Fibroblast of lung (primary cell): ENCODE results near the gene ULBP2. TPM values are rescaled to one million over a fixed set of nuclear protein-coding genes. Genes with fewer than 3 reads are reported as not detected.
"Not testable (repeated sequence)": the region's sequence is repeated elsewhere in the genome, so short reads cannot be mapped to it uniquely, and the experiment has no call there.

ENCODE experiments used
- DNase-seq, 2 donors: peaks; one replicate each; pipeline versions ENCODE4 v3.0.0 to v3.0.0-alpha.2; 2010; ENCODE audit warnings: low read depth in 2 of 2
- H2AFZ ChIP-seq: 2 replicates; pipeline ENCODE4 v1.5.1; 2012; ENCODE audit warnings: low read length, control low read depth, inconsistent platforms
- H3K27ac ChIP-seq: 2 replicates; pipeline ENCODE4 v1.5.1; 2011; ENCODE audit warnings: low read length, control low read depth; ENCODE audit not compliant: insufficient read depth
- H3K27me3 ChIP-seq: 2 replicates; pipeline ENCODE4 v1.5.1; 2011; ENCODE audit warnings: mild to moderate bottlenecking, low read length; ENCODE audit not compliant: control insufficient read depth, insufficient read depth
- H3K36me3 ChIP-seq: 2 replicates; pipeline ENCODE4 v1.5.1; 2011; ENCODE audit warnings: low read length; ENCODE audit not compliant: control insufficient read depth, insufficient read depth
- H3K4me1 ChIP-seq: 2 replicates; pipeline ENCODE4 v1.5.1; 2011; ENCODE audit warnings: low read length; ENCODE audit not compliant: control insufficient read depth, insufficient read depth; ENCODE audit errors: extremely low read depth
- H3K4me2 ChIP-seq: 2 replicates; pipeline ENCODE4 v1.5.1; 2011; ENCODE audit warnings: low read length, control low read depth; ENCODE audit not compliant: insufficient read depth; ENCODE audit errors: extremely low read depth
- H3K4me3 ChIP-seq, 4 experiments: fragments of 200-600 bp in 1 of 4; sonication (generic) in 1 of 4; replicated peaks in 1 of 4; 2 replicates each; pipeline ENCODE4 v1.5.1; 2011 to 2016; ENCODE audit warnings: low read length in 4 of 4, low read depth in 3 of 4, mild to moderate bottlenecking in 3 of 4, control low read depth in 2 of 4, inconsistent platforms in 1 of 4, mixed read lengths in 1 of 4; ENCODE audit not compliant: insufficient read depth in 1 of 4; ENCODE audit errors: control extremely low read depth in 1 of 4
- H3K79me2 ChIP-seq: 2 replicates; pipeline ENCODE4 v1.5.1; 2012; ENCODE audit warnings: mild to moderate bottlenecking, low read length, inconsistent platforms; ENCODE audit not compliant: control insufficient read depth, insufficient read depth
- H3K9ac ChIP-seq: 2 replicates; pipeline ENCODE4 v1.5.1; 2011; ENCODE audit warnings: mild to moderate bottlenecking, low read length, control low read depth; ENCODE audit not compliant: insufficient read depth
- H3K9me3 ChIP-seq: 2 replicates; pipeline ENCODE4 v1.5.1; 2012; ENCODE audit warnings: low read depth, low read length; ENCODE audit not compliant: control insufficient read depth, insufficient read depth
- H4K20me1 ChIP-seq: 2 replicates; pipeline ENCODE4 v1.5.1; 2011; ENCODE audit warnings: low read length; ENCODE audit not compliant: control insufficient read depth, insufficient read depth; ENCODE audit errors: extremely low read depth
- EZH2 ChIP-seq: IDR thresholded peaks from 2 replicates; pipeline ENCODE4 v1.5.1; 2012; ENCODE audit warnings: low read length, control low read depth, mild to moderate bottlenecking; ENCODE audit errors: missing control alignments
- polyA plus RNA-seq, 2 donors: library from polyadenylated mRNA; depleted of rRNA in 1 of 2; stranded (reverse) in 1 of 2; unstranded in 1 of 2; fragments of >200 nt; gene quantifications; 2 replicates each; pipeline ENCODE4 v1.2.1, GENCODE V29; 2011 to 2012; ENCODE audit warnings: missing spikeins in 1 of 2
- total RNA-seq: library from RNA; depleted of rRNA; stranded (reverse); fragments of >200 nt; gene quantifications from 2 replicates; pipeline ENCODE4 v1.2.1, GENCODE V29; 2014
- TF ChIP-seq, protein P1 (sequence below), 2 donors: IDR thresholded peaks in 1 of 2; conservative IDR thresholded peaks in 1 of 2; 1 replicate in 1 of 2; 2 replicates in 1 of 2; pipeline ENCODE4 v1.5.1; 2011 to 2012; ENCODE audit warnings: low read length in 2 of 2, control low read depth in 1 of 2, inconsistent platforms in 1 of 2, low read depth in 1 of 2, mild to moderate bottlenecking in 1 of 2

Gene ULBP2
- total and polyA plus RNA-seq, 2 donors (not counting 1 experiment from before 2014, with no cell fraction given), result 1.8 to 6.9 TPM

GRCh38 chr6:149965194-149966020 is 23.6 kb downstream of the ULBP2 start:
- Histone ChIP-seq H3K27ac (no peak overlapping the region), H3K9me3 (no peaks in the 10 kb centered on the region), H3K27me3 (peaks cover 39% of the 10 kb centered on the region), H3K79me2 (no peaks in the 10 kb centered on the region), H3K9ac (no peak overlapping the region), H3K4me3 (peak overlapping the region in 3 of 4 experiments; percentile 23 to 55 (median 42)), H3K36me3 (no peaks in the 10 kb centered on the region), H4K20me1 (no peaks in the 10 kb centered on the region), H3K4me1 (no peaks in the 10 kb centered on the region), H3K4me2 (peak overlapping the region; percentile 44), H2AFZ (no peak overlapping the region)
- TF ChIP-seq, protein P1, sequence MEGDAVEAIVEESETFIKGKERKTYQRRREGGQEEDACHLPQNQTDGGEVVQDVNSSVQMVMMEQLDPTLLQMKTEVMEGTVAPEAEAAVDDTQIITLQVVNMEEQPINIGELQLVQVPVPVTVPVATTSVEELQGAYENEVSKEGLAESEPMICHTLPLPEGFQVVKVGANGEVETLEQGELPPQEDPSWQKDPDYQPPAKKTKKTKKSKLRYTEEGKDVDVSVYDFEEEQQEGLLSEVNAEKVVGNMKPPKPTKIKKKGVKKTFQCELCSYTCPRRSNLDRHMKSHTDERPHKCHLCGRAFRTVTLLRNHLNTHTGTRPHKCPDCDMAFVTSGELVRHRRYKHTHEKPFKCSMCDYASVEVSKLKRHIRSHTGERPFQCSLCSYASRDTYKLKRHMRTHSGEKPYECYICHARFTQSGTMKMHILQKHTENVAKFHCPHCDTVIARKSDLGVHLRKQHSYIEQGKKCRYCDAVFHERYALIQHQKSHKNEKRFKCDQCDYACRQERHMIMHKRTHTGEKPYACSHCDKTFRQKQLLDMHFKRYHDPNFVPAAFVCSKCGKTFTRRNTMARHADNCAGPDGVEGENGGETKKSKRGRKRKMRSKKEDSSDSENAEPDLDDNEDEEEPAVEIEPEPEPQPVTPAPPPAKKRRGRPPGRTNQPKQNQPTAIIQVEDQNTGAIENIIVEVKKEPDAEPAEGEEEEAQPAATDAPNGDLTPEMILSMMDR (conservative IDR thresholded peaks at IDR 0.05 in 1 of 2, IDR thresholded peaks at IDR 0.05 in 1 of 2; ENCODE audit: low read depth in 1 of 2, low read length in 2 of 2), result no peak
- peak; percentile 81 for TF ChIP-seq EZH2
- DNase-seq, result peak in 1 of 2 donors; percentile 20

DNA sequence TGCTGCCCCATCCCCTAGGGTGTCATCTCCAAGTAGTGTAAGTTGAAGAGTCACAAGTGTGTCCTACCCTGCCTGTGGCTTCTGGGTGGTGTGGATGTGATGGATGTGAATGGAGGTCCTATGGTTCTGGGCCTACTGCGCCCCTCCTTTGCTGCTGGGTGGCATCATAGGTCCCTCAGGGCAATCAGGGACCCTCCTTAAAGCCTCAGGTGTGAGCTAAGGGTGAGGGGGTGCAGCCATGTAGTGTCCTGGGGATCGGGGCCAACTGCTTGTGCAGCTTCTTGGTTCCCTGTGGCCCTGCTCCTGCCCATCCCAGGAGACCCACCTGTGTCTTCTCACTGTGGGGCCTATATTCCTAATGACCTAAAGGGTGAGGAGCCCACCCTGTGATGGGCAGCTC is 24.5 kb downstream of the ULBP2 start:
- peaks cover 36% of the 10 kb centered on the region for H3K27me3 ChIP-seq
- H4K20me1 ChIP-seq, H3K4me1 ChIP-seq: not testable (repeated sequence)

DNA sequence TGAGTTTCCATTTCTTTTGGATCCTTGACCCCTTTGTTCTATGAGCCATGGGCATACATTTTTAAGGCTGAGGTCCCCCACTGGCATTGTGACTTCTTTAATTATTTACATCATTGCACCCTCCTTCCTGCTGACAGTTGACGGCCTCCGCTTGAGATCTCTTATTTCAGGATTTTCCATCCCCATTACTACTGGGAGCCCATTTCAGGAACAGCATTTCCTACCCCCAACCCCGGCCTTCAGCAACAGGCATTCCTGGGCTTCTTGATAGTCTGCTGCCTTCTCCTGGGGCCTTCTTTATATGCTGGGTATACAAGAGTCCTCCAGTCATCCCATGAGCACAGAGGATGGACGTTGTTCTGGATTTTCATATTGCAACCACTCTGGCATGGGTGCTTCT is 25.8 kb downstream of the ULBP2 start:
- TF ChIP-seq EZH2, result no peak
- TF ChIP-seq, protein P1 (conservative IDR thresholded peaks at IDR 0.05 in 1 of 2, IDR thresholded peaks at IDR 0.05 in 1 of 2; ENCODE audit: low read depth in 1 of 2, low read length in 2 of 2), result no peak
- Histone ChIP-seq H3K79me2 (no peaks in the 10 kb centered on the region), H3K4me3 (no peak overlapping the region), H3K9me3 (no peaks in the 10 kb centered on the region), H3K27ac (no peak overlapping the region), H2AFZ (no peak overlapping the region), H3K4me2 (no peak overlapping the region), H4K20me1 (no peaks in the 10 kb centered on the region), H3K27me3 (peaks cover 36% of the 10 kb centered on the region), H3K36me3 (no peaks in the 10 kb centered on the region), H3K4me1 (no peaks in the 10 kb centered on the region), H3K9ac (no peak overlapping the region)
- no peak for DNase-seq

More for the DNA sequence above, 24.5 kb downstream of the ULBP2 start:
- not testable (repeated sequence) for H3K4me2 ChIP-seq, H3K79me2 ChIP-seq, H3K9ac ChIP-seq, H3K27ac ChIP-seq, H3K9me3 ChIP-seq, DNase-seq, H3K36me3 ChIP-seq, H2AFZ ChIP-seq, H3K4me3 ChIP-seq

GRCh38 chr6:149967999-149968398 is 26.2 kb downstream of the ULBP2 start:
- not testable (repeated sequence) for H3K4me2 ChIP-seq, H3K4me3 ChIP-seq, DNase-seq, H3K79me2 ChIP-seq, H3K36me3 ChIP-seq, H3K4me1 ChIP-seq, H2AFZ ChIP-seq, H4K20me1 ChIP-seq, H3K27ac ChIP-seq, H3K9me3 ChIP-seq, H3K9ac ChIP-seq
- H3K27me3 ChIP-seq, result peaks cover 36% of the 10 kb centered on the region

DNA sequence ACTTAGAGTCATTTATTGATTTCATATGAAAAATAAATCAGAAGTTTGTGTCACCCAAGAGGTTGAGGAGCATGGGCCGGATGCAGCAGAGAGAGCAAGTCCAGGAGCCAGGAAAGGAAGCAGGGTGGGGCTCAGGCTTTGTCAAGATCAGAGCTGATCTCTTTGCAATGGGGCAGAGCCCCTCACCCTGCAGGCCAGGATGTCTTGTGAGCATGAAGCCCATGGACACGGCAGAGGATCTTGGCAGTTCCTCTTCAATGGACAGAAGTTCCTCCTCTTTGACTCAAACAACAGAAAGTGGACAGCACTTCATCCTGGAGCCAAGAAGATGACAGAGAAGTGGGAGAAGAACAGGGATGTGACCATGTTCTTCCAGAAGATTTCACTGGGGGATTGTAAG is 27.1 kb downstream of the ULBP2 start:
- H3K27ac ChIP-seq, DNase-seq, H3K4me3 ChIP-seq, H2AFZ ChIP-seq, H4K20me1 ChIP-seq, H3K36me3 ChIP-seq, H3K4me1 ChIP-seq, H3K79me2 ChIP-seq, H3K9me3 ChIP-seq, H3K4me2 ChIP-seq, H3K9ac ChIP-seq: not testable (repeated sequence)
- peaks cover 34% of the 10 kb centered on the region for H3K27me3 ChIP-seq
